T-helper 9 cell (primary cell): ENCODE results near the gene PRKCG.
"Not testable (repeated sequence)": the region's sequence is repeated elsewhere in the genome, so short reads cannot be mapped to it uniquely, and the experiment has no call there.

Experiments used
- DNase-seq: peaks from one replicate; pipeline ENCODE4 v3.0.0-alpha.2; 2020
- total RNA-seq, 2 donors: gene quantifications; one replicate each; lab custom pipeline; 2026; lab: John Stamatoyannopoulos, UW

The PRKCG gene
- 0.14 to 1.4 reads per million in 2 donors for total RNA-seq

GRCh38 chr19:53881482-53882390 lies at the start of gene PRKCG:
TSS of gene PRKCG (plus strand) at chr19:53882197. CDS start at chr19:53882495, 298 bp downstream.
- peak; percentile 63 for DNase-seq

DNA sequence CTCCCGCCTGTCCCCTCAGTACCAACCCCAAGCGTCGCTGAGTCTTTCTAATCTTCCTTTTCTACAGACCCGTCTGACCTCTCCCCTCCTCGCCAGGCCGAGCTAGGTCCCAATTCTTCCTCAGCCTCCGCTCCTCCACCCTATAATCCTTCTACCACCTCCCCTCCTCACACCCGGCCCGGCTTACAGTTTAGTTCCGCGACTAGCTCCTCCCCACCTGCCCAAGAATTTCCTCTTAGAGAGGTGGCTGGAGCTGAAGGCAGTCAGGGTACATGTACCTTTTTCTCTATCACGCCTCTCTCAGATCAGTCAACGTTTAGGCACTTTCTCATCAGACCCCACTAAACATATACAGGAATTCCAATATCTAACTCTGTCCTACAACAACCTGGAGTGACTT lies 49.1 kb upstream of the PRKCG start:
- not testable (repeated sequence) for DNase-seq

DNA sequence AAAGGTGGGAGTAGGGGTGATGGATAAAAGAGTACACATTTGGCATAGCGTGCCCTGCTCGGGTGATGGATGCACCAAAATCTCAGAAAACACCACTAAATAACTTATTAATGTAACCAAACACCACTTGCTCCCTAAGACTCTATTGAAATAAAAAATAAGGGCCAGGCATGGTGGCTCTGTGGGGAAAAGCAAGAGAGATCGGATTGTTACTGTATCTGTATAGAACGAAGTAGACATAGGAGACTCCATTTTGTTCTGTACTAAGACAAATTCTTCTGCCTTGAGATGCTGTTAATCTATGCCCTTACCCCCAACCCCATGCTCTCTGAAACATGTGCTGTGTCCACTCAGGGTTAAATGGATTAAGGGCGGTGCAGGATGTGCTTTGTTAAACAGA lies 43.6 kb upstream of the PRKCG start:
- DNase-seq, result not testable (repeated sequence)

- not testable (repeated sequence) for DNase-seq
These were observed 41.8 kb upstream of the PRKCG start for GRCh38 chr19:53840241-53840640.

GRCh38 chr19:53840914-53841313 lies 41.1 kb upstream of the PRKCG start:
- not testable (repeated sequence) for DNase-seq

DNA sequence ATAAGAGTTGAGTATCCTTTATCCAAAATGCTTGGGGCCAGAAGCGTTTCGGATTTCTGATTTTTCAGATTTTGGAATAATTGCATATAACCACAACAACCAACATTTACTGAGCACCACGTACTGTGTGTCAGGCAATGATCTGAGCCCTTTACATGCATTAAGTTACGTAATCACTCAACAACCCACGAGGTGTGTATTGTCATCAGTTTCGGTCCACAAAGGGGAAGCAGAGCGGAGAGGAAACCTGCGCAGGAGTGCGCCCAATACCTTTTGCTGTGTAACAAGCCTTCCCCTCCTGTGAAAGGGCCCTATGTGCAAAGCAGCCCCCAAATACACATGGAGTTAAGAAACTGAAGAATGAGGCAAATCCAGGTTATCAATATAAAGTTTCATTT lies 37.1 kb upstream of the PRKCG start:
- DNase-seq, result no peak

GRCh38 chr19:53847555-53847954 lies 34.4 kb upstream of the PRKCG start:
- no peak for DNase-seq

- no peak for DNase-seq
These were observed 32.7 kb upstream of the PRKCG start for GRCh38 chr19:53849237-53849676.

DNA sequence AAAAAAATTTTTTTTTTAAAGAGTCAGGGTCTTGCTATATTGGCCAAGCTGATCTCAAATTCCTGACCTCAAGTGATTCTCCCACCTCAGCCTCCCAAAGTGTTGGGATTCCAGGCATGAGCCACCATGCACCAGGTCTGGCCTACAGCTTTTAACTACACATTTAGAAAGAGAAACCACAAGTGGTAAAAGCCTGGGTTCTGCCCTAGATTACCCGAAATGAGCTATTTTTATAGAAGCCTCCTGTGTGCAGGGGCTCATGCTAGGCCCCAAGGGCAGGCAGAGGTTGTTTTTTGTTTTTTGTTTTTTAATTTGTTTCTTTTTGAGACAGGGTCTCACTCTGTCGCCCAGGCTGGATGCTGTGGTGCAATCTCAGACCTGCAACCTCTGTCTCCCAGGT lies 28.3 kb upstream of the PRKCG start:
- DNase-seq, result no peak

DNA sequence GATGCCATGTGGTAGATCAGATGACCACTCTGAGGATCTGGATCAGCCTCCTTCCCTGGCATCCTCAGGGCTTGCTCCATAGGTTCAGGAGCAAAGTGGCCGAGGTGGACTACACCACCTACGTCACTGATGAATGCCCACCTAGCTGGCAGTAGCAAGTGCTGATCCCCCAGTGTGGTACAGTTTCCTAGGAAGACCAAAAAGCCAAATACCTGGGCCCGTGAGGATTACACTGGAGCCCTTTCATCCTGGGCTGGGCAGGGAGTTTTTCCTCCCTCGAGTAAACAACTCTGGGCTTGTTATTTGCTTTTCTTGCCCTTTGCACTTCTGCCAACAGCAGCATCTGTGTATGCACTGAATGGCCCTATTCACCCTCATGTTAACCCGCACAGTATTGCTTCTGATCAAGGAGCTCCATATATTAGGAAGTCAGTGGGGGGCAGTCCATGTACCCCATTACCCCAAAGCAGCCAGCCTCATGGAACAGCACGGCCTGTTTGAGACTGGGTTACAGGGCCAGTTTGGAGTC lies 17.6 kb upstream of the PRKCG start:
- DNase-seq, result no peak

- no peak for DNase-seq
These were observed 16.5 kb upstream of the PRKCG start for GRCh38 chr19:53865523-53865917.

DNA sequence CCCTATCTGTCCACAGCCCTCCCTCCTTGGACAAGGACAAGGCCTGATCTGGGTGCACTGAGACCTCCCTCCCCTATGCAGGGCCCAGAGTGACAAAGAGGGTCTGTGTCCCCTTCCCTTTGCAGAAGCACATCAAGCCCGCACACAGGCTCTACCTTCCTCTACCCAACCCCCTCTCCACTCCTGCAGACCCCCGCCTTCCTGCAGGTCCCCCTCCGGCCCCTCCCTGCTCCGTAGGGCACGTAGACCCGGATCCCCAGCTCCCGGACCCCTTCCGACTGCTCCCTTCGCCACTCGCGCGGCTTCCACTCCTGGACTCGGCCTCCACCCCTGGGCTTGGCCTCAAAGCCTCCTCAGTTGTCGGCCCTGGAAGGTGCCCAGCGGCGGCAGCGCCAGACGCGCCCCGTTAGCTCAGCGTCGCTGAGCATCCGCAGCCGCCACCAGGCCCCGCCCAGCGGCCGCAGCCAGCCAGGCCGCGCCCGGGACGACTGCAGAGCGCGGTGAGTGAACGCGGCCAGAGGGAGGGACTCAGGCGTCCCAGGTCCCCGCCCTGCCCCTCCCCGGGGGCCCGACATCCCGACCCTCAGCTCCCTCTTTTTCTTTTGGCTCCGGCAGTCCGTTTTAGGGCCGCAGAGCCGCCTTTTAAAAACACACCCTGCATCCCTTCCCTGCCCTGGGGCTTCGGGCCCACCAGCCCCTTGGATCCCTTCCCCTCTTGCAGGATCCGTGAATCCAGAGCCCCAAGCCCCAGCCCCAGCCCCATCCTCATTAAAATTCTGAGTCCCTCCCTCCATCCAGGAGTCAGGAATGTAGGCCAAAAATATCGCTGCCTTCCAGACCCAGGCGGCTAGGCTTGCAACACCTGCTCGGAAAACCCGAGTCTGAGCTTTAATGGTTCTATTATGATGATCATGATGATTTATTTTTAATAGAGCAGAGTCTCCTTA lies 15.8 kb upstream of the PRKCG start:
- DNase-seq, result peak; percentile 70

GRCh38 chr19:53866865-53867224 lies 15.2 kb upstream of the PRKCG start:
- no peak for DNase-seq

DNA sequence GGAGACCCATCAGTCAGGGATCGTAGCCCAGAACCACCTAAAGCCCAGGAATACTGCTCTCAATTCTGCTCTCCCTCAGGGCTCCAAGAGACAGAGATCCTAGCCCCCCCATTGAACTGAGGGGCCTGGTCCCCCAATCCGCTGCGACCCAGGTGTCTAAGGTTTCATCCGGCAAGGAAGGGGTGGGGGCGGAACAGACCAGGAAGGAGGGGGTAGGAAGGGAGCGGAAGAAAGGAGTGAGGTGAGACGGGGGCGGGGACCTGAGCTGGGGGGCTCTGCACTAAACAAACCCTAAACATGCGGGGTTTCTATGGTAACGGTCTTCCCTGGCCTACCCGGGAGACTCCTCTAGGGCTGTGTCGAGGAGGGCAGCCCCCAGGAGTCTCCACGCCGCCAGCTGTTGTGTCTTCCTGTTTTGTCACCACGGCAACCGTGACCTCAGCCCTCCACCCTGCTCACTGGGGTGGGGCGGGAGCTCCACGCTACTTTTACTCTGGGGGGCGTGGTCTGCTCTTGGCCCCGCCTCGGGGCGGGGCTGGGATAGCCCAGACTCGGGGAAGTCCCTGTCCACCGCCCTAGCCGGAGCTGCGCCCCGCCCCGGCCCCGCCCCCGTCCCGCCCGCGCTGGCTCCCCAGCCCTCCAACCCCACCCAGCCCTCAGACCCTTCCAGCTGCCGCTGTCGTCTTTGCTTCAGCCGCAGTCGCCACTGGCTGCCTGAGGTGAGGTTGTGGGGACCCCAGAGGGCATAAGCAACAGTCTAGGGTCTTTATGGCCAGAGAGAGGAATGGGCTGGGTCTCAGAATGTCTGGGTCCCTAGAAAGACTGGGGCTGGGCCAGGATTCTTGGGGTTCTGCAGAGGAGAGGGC lies 14.5 kb upstream of the PRKCG start, which contains the start of gene MYADM:
Gene MYADM, plus strand, starts transcription at position 659 of the 866 bp plus-strand sequence. CDS start 5,647 bp downstream, outside the sequence.
- DNase-seq, result peak; percentile 100

DNA sequence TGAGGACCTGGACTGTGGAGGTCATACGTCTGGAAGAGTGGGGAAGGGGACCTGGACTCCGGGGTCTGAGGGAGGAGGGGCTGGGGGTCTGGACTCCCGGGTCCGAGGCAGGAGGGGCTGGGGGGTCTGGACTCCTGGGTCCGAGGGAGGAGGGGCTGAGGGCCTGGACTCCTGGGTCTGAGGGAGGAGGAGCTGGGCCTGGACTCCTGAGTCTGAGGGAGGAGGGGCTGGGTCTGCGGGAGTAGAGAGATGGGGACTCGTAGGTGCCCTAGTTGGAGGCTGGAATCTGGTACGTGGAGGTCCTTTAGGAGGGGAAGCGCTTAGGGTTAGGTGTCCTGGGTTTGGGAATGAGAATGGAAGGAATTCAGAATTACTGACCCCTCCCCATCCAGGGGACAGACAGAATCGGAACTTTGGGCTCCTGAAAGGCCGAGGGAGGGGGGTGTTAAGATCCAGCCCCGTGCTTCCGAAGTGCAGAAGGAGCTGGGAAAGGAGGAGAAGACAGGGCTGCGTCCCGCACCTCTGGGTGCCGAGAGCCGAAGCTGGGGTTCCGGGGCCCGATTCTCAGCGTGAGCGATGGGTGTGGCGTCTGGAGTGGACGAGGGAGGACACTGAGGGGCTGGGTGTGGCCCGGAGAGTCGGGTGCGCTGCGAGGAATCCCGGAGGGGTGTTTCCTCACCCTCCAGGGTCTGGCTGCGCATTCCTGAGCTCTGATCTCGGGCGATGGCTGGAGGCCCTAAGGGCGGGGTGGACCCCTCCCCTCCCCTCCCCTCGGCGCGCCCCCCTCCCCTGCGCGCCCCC lies 13.7 kb upstream of the PRKCG start:
- peak; percentile 45 for DNase-seq

- DNase-seq, result peak; percentile 85
These were observed 12.8 kb upstream of the PRKCG start for GRCh38 chr19:53868892-53869804.

DNA sequence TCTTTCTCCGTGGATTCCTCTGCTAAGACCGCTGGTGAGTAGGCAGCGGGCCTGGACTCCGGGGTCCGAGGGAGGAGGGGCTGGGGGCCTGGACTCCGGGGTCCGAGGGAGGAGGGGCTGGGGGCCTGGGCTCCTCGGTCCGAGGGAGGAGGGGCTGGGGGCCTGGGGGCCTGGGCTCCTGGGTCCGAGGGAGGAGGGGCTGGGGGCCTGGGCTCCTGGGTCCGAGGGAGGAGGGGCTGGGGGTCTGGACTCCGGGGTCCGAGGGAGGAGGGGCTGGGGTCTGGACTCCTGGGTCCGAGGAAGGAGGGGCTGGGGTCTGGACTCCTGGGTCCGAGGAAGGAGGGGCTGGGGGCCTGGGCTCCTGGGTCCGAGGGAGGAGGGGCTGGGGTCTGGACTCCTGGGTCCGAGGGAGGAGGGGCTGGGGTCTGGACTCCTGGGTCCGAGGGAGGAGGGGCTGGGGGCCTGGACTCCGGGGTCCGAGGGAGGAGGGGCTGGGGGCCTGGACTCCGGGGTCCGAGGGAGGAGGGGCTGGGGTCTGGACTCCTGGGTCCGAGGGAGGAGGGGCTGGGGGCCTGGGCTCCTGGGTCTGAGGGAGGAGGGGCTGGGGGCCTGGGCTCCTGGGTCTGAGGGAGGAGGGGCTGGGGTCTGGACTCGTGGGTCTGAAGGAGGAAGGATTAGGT lies 12.1 kb upstream of the PRKCG start:
- DNase-seq, result not testable (repeated sequence)

GRCh38 chr19:53870485-53870844 lies 11.5 kb upstream of the PRKCG start:
- DNase-seq, result no peak

GRCh38 chr19:53871454-53871853 lies 10.5 kb upstream of the PRKCG start:
- DNase-seq, result no peak
